GM12878 (cell line): ENCODE results near the gene SRPRB. TPM values are rescaled to one million over a fixed set of nuclear protein-coding genes. Genes with fewer than 3 reads are reported as not detected.

ENCODE experiments used
- ATAC-seq: fragments of 200-7000 bp; cut with Tn5 transposase; 3 replicates; pipeline ENCODE4 v1.9.1; 2020; ENCODE audit warnings: mild to moderate bottlenecking, moderate library complexity
- BruUV-seq: library from RNA; stranded (reverse); fragments of 400-500 nt; replicated peaks from 2 replicates; lab custom pipeline; 2021; lab: Mats Ljungman, UMichigan
- CTCF ChIA-PET: fragments of 300-600 bp; sonication (Branson Sonifier 250); formaldehyde crosslinking; extraction: SDS; loops from one replicate; lab custom pipeline; 2021; ENCODE audit warnings: inconsistent platforms; lab: Yijun Ruan, JAX
- POLR2A ChIA-PET: fragments of 350-600 bp; formaldehyde crosslinking; extraction: SDS; loops from one replicate; lab custom pipeline; 2021; ENCODE audit warnings: inconsistent platforms; lab: Charles Lee
- RAD21 ChIA-PET: fragments of 300-600 bp; sonication (Branson Sonifier 250); formaldehyde crosslinking; loops from one replicate; lab custom pipeline; 2023; ENCODE audit warnings: antibody characterized with exemption; ENCODE audit not compliant: unreplicated experiment; lab: Charles Lee
- SMC1A ChIA-PET: fragments of 300-600 bp; sonication (Branson Sonifier 250); formaldehyde crosslinking; loops from one replicate; lab custom pipeline; 2023; ENCODE audit not compliant: unreplicated experiment, uncharacterized antibody; lab: Charles Lee
- DNase-seq: peaks from one replicate; pipeline ENCODE4 v3.0.0-alpha.2; 2011; ENCODE audit warnings: low read depth, low spot score
- FAIRE-seq: peaks from 3 replicates; lab custom pipeline; 2011; peaks lifted over from hg19 to GRCh38; lab: Jason Lieb, UNC
- H2AFZ ChIP-seq: 2 replicates; pipeline ENCODE4 v1.6.0; 2011; ENCODE audit warnings: low read depth, low read length, control low read depth; ENCODE audit not compliant: control insufficient read depth
- H3K27ac ChIP-seq: 2 replicates; pipeline ENCODE4 v1.5.1; 2011; ENCODE audit warnings: control low read depth; ENCODE audit not compliant: control insufficient read depth, insufficient read depth
- H3K27me3 ChIP-seq, 2 experiments: replicated peaks in 1 of 2; 2 replicates each; pipeline versions ENCODE4 v1.6.0 to v1.6.1; 2011; ENCODE audit warnings: low read length in 1 of 2; ENCODE audit not compliant: control insufficient read depth in 2 of 2, insufficient read depth in 2 of 2
- H3K36me3 ChIP-seq, 2 experiments: 2 replicates each; pipeline ENCODE4 v1.5.1; 2011; ENCODE audit warnings: low read length in 1 of 2; ENCODE audit not compliant: control insufficient read depth in 2 of 2, insufficient read depth in 2 of 2
- H3K4me1 ChIP-seq: 2 replicates; pipeline ENCODE4 v1.6.1; 2011; ENCODE audit warnings: mild to moderate bottlenecking, low read length, moderate library complexity, mixed read lengths; ENCODE audit not compliant: control insufficient read depth, insufficient read depth
- H3K4me2 ChIP-seq: 2 replicates; pipeline ENCODE4 v1.6.0; 2011; ENCODE audit warnings: control low read depth; ENCODE audit not compliant: control insufficient read depth, insufficient read depth
- H3K4me3 ChIP-seq: fragments of 200-600 bp; sonication (generic); 2 replicates; pipeline ENCODE4 v1.5.1; 2016
- H3K79me2 ChIP-seq: 2 replicates; pipeline ENCODE4 v1.6.0; 2011; ENCODE audit warnings: low read length; ENCODE audit not compliant: control insufficient read depth, insufficient read depth
- H3K9ac ChIP-seq: 2 replicates; pipeline ENCODE4 v1.8.0; 2011; ENCODE audit warnings: low read length, control low read depth, mixed read lengths; ENCODE audit not compliant: control insufficient read depth, insufficient read depth
- H3K9me3 ChIP-seq: replicated peaks from 3 replicates; pipeline ENCODE4 v1.5.1; 2011; ENCODE audit warnings: mild to moderate bottlenecking, low read length; ENCODE audit not compliant: control insufficient read depth, insufficient read depth
- H4K20me1 ChIP-seq: 2 replicates; pipeline ENCODE4 v1.6.0; 2011; ENCODE audit not compliant: control insufficient read depth, insufficient read depth
- CEBPB ChIP-seq, 2 experiments: fragments of 150-350 bp in 1 of 2; IDR thresholded peaks; 2 replicates each; pipeline ENCODE4 v1.6.1; 2012 to 2014; ENCODE audit warnings: low read depth in 2 of 2, low read length in 2 of 2, borderline replicate concordance in 1 of 2, inconsistent platforms in 1 of 2
- IRF4 ChIP-seq: IDR thresholded peaks from 2 replicates; pipeline ENCODE4 v1.6.1; 2011; ENCODE audit warnings: low read depth, low read length
- LARP7 ChIP-seq: fragments of 450-650 bp; IDR thresholded peaks from 2 replicates; pipeline ENCODE4 v1.6.1; 2017; ENCODE audit warnings: mild to moderate bottlenecking
- MTA2 ChIP-seq: fragments of 450-650 bp; IDR thresholded peaks from 2 replicates; pipeline ENCODE4 v1.6.1; 2016; ENCODE audit warnings: low read depth, mild to moderate bottlenecking, moderate library complexity
- MTA3 ChIP-seq: IDR thresholded peaks from 2 replicates; pipeline ENCODE4 v1.6.1; 2012; ENCODE audit warnings: low read length, inconsistent platforms, borderline replicate concordance
- RAD21 ChIP-seq: IDR thresholded peaks from 2 replicates; pipeline ENCODE4 v1.6.1; 2011; ENCODE audit warnings: mild to moderate bottlenecking, low read depth, low read length, moderate library complexity; ENCODE audit not compliant: insufficient read depth
- ZNF217 ChIP-seq: fragments of 450-650 bp; IDR thresholded peaks from 2 replicates; pipeline ENCODE4 v1.6.1; 2017; ENCODE audit warnings: antibody characterized with exemption, mild to moderate bottlenecking
- ZNF274 ChIP-seq: IDR thresholded peaks from one replicate; pipeline ENCODE4 v1.8.0; 2011; ENCODE audit not compliant: insufficient read length, insufficient read depth
- ZZZ3 ChIP-seq: IDR thresholded peaks from 2 replicates; pipeline ENCODE4 v1.6.1; 2011; ENCODE audit warnings: low read depth; ENCODE audit not compliant: control insufficient read depth, insufficient read length
- in situ Hi-C: fragments of 300-500 bp; cut with MboI; formaldehyde crosslinking; loops from 9 replicates; pipeline ENCODE4 v1.14.3; 2018; ENCODE audit warnings: mixed read lengths
- intact Hi-C: fragments of 100-400 bp; cut with micrococcal nuclease; formaldehyde crosslinking; loops from one replicate; pipeline ENCODE4 v1.14.2; 2022; ENCODE audit not compliant: unreplicated experiment
- polyA plus RNA-seq, 11 experiments: library from polyadenylated mRNA; depleted of rRNA in 4 of 11; unstranded in 6 of 11; stranded (reverse) in 5 of 11; fragments of >200 nt; fragmentation: Nextera tagmentation in 4 of 11; fragmentation: Illumina TruSeq in 1 of 11; extraction: Ambion mirVana in 4 of 11; extraction: Trizol in 1 of 11; gene quantifications; 1 replicate in 1 of 11; 2 replicates in 10 of 11; pipeline versions ENCODE4 v1.2.1 to v1.2.3, GENCODE V29; 2011 to 2016; ENCODE audit warnings: inconsistent platforms in 2 of 11, missing spikeins in 2 of 11, low read depth in 1 of 11
- total RNA-seq, 4 experiments: library from RNA; depleted of rRNA in 3 of 4; stranded (reverse); fragments of >200 nt in 3 of 4; fragmentation: Illumina TruSeq in 1 of 4; extraction: Trizol in 1 of 4; gene quantifications; 2 replicates each; pipeline versions ENCODE4 v1.2.1 to v1.2.3, GENCODE V29; 2013 to 2021
- TF ChIP-seq, protein P1 (sequence below): fragments of 450-650 bp; IDR thresholded peaks from 2 replicates; pipeline ENCODE4 v1.6.1; 2016; ENCODE audit warnings: mild to moderate bottlenecking, moderate library complexity, borderline replicate concordance

The SRPRB gene
- total and polyA plus RNA-seq, 10 of the 15 experiments (the other 5 are each of a cell fraction or from before 2014, with no cell fraction given) = 30.6 to 107 (median 46.6) TPM

DNA sequence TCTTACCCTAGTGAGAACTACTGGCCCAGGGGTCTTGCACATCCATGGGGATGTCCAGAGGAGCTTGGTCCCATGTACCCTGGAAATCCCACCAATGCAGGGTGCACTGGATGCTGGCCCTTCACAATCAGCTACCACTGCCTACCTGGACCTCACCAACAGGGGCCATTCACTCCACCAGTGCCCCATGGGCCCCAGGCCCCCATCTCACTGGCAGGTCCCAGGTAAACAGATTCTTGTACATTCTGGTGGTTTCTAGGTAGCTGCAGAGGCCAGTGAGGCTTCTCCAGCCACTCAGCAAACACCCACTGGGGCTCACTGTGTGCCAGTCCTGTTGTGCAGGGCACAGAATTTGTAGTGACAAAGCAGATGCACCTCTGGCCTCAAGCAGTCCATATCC lies 65.2 kb downstream of the SRPRB start:
- Histone ChIP-seq H3K79me2 (no peaks in the 10 kb centered on the region), H2AFZ (no peak overlapping the region), H4K20me1 (no peaks in the 10 kb centered on the region), H3K4me3 (no peak overlapping the region), H3K4me2 (no peak overlapping the region), H3K9ac (no peak overlapping the region), H3K27me3 (peaks cover 1 to 5% of the 10 kb centered on the region in 2 experiments; a peak in 2 of 4 replicates), H3K4me1 (no peaks in the 10 kb centered on the region), H3K36me3 (no peaks in the 10 kb centered on the region), H3K27ac (no peak overlapping the region), H3K9me3 (no peaks in the 10 kb centered on the region)
- RAD21 ChIA-PET = no interaction called here
- SMC1A ChIA-PET = interaction anchor here (1.1 kb wide), 1 partner anchor 9 kb away, joined by 3 read pairs; no protein-coding TSS in a partner anchor
- POLR2A ChIA-PET = no interaction called here
- no TSS peak for BruUV-seq
- TF ChIP-seq CEBPB (IDR thresholded peaks at IDR 0.05; ENCODE audit: borderline replicate concordance in 1 of 2, low read depth in 2 of 2, low read length in 2 of 2) (no peak), IRF4 (no peak), MTA3 (no peak), ZZZ3 (no peak), MTA2 (no peak), RAD21 (no peak), ZNF274 (no peak), ZNF217 (no peak), LARP7 (no peak)
- TF ChIP-seq, protein P1, sequence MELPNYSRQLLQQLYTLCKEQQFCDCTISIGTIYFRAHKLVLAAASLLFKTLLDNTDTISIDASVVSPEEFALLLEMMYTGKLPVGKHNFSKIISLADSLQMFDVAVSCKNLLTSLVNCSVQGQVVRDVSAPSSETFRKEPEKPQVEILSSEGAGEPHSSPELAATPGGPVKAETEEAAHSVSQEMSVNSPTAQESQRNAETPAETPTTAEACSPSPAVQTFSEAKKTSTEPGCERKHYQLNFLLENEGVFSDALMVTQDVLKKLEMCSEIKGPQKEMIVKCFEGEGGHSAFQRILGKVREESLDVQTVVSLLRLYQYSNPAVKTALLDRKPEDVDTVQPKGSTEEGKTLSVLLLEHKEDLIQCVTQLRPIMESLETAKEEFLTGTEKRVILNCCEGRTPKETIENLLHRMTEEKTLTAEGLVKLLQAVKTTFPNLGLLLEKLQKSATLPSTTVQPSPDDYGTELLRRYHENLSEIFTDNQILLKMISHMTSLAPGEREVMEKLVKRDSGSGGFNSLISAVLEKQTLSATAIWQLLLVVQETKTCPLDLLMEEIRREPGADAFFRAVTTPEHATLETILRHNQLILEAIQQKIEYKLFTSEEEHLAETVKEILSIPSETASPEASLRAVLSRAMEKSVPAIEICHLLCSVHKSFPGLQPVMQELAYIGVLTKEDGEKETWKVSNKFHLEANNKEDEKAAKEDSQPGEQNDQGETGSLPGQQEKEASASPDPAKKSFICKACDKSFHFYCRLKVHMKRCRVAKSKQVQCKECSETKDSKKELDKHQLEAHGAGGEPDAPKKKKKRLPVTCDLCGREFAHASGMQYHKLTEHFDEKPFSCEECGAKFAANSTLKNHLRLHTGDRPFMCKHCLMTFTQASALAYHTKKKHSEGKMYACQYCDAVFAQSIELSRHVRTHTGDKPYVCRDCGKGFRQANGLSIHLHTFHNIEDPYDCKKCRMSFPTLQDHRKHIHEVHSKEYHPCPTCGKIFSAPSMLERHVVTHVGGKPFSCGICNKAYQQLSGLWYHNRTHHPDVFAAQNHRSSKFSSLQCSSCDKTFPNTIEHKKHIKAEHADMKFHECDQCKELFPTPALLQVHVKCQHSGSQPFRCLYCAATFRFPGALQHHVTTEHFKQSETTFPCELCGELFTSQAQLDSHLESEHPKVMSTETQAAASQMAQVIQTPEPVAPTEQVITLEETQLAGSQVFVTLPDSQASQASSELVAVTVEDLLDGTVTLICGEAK = no peak
- no peak for ATAC-seq
- CTCF ChIA-PET = no interaction called here
- no peak for FAIRE-seq
- in situ Hi-C loops = no loop called here
- no peak for DNase-seq
- intact Hi-C loops = no loop called here

Other genes with a start within 250 kb of the SRPRB start
- 131 and 146 TPM in 2 replicates for gene CDV3, start 232.1 kb upstream of the SRPRB start, total RNA-seq (2014; rRNA removed)
- gene CDV3, start 232.1 kb upstream of the SRPRB start, total RNA-seq (2014; rRNA removed; fragmentation: Illumina TruSeq; extraction: Trizol) = 206 and 210 TPM in 2 replicates
- 214 and 219 TPM in 2 replicates for gene CDV3, start 232.1 kb upstream of the SRPRB start, total RNA-seq (2021)
- 133 and 170 TPM in 2 replicates for gene CDV3, start 232.1 kb upstream of the SRPRB start, polyA plus RNA-seq (2011; rRNA removed)
- gene CDV3, start 232.1 kb upstream of the SRPRB start, polyA plus RNA-seq (2014; fragmentation: Illumina TruSeq; extraction: Trizol) = 214 and 246 TPM in 2 replicates
- 100 to 1,000 TPM; 133 to 466 TPM for gene CDV3, start 232.1 kb upstream of the SRPRB start, polyA plus RNA-seq (2014; fragmentation: Nextera tagmentation; extraction: Ambion mirVana)
- gene CDV3, start 232.1 kb upstream of the SRPRB start, polyA plus RNA-seq (2014; rRNA removed) = 137 and 138 TPM in 2 replicates
- 10 to 100 TPM; 42.3 to 48.4 TPM for gene CDV3, start 232.1 kb upstream of the SRPRB start, polyA plus RNA-seq (2016; fragmentation: Nextera tagmentation; extraction: Ambion mirVana)
- 81.2 and 85.2 TPM in 2 replicates for gene TOPBP1, start 143.9 kb upstream of the SRPRB start, total RNA-seq (2014; rRNA removed)
- gene TOPBP1, start 143.9 kb upstream of the SRPRB start, total RNA-seq (2014; rRNA removed; fragmentation: Illumina TruSeq; extraction: Trizol) = 97.5 and 99.3 TPM in 2 replicates
- 49.5 and 58.3 TPM in 2 replicates for gene TOPBP1, start 143.9 kb upstream of the SRPRB start, total RNA-seq (2021)
- gene TOPBP1, start 143.9 kb upstream of the SRPRB start, polyA plus RNA-seq (2011; rRNA removed) = 97.6 and 112 TPM in 2 replicates
- 77.8 and 84.4 TPM in 2 replicates for gene TOPBP1, start 143.9 kb upstream of the SRPRB start, polyA plus RNA-seq (2014; fragmentation: Illumina TruSeq; extraction: Trizol)
- gene TOPBP1, start 143.9 kb upstream of the SRPRB start, polyA plus RNA-seq (2014; fragmentation: Nextera tagmentation; extraction: Ambion mirVana) = 10 to 100 TPM; 18.3 to 19.9 TPM
- 58.6 and 64.6 TPM in 2 replicates for gene TOPBP1, start 143.9 kb upstream of the SRPRB start, polyA plus RNA-seq (2014; rRNA removed)
- gene TOPBP1, start 143.9 kb upstream of the SRPRB start, polyA plus RNA-seq (2016; fragmentation: Nextera tagmentation; extraction: Ambion mirVana) = 10 to 100 TPM; 44.9 to 45.7 TPM
- under 0.01 TPM in 1 of 2 replicates, not detected in the other for gene TF, start 59.4 kb upstream of the SRPRB start, total RNA-seq (2014; rRNA removed)
- 0.09 and 0.14 TPM in 2 replicates for gene TF, start 59.4 kb upstream of the SRPRB start, total RNA-seq (2014; rRNA removed; fragmentation: Illumina TruSeq; extraction: Trizol)
- 6.0 and 8.9 TPM in 2 replicates for gene TF, start 59.4 kb upstream of the SRPRB start, total RNA-seq (2021)
- gene TF, start 59.4 kb upstream of the SRPRB start, polyA plus RNA-seq (2011; rRNA removed) = 0.94 and 0.95 TPM in 2 replicates
- gene TF, start 59.4 kb upstream of the SRPRB start, polyA plus RNA-seq (2014; fragmentation: Illumina TruSeq; extraction: Trizol) = 0.06 TPM in 1 of 2 replicates, not detected in the other
- gene TF, start 59.4 kb upstream of the SRPRB start, polyA plus RNA-seq (2014; fragmentation: Nextera tagmentation; extraction: Ambion mirVana) = under 1 TPM; 0.02 to 0.05 TPM
- gene TF, start 59.4 kb upstream of the SRPRB start, polyA plus RNA-seq (2014; rRNA removed) = 0.01 and 0.03 TPM in 2 replicates
- under 1 TPM in 1 of 2 experiments, not detected in 1; 0.01 TPM for gene TF, start 59.4 kb upstream of the SRPRB start, polyA plus RNA-seq (2016; fragmentation: Nextera tagmentation; extraction: Ambion mirVana)
- not detected in 2 replicates for gene RAB6B, start 90.1 kb downstream of the SRPRB start, total RNA-seq (2014; rRNA removed)
- not detected in 2 replicates for gene RAB6B, start 90.1 kb downstream of the SRPRB start, total RNA-seq (2014; rRNA removed; fragmentation: Illumina TruSeq; extraction: Trizol)
- gene RAB6B, start 90.1 kb downstream of the SRPRB start, total RNA-seq (2021) = 0.13 TPM in 1 of 2 replicates, not detected in the other
- not detected in 2 replicates for gene RAB6B, start 90.1 kb downstream of the SRPRB start, polyA plus RNA-seq (2011; rRNA removed)
- 0.01 TPM in 1 of 2 replicates, not detected in the other for gene RAB6B, start 90.1 kb downstream of the SRPRB start, polyA plus RNA-seq (2014; fragmentation: Illumina TruSeq; extraction: Trizol)
- under 1 TPM in 1 of 2 experiments, not detected in 1; 0.02 TPM for gene RAB6B, start 90.1 kb downstream of the SRPRB start, polyA plus RNA-seq (2014; fragmentation: Nextera tagmentation; extraction: Ambion mirVana)
- 0.04 TPM in 1 of 2 replicates, not detected in the other for gene RAB6B, start 90.1 kb downstream of the SRPRB start, polyA plus RNA-seq (2014; rRNA removed)
- under 1 TPM; 0.09 to 0.16 TPM for gene RAB6B, start 90.1 kb downstream of the SRPRB start, polyA plus RNA-seq (2016; fragmentation: Nextera tagmentation; extraction: Ambion mirVana)
- not detected in 2 replicates for gene SLCO2A1, start 224.1 kb downstream of the SRPRB start, total RNA-seq (2014; rRNA removed)
- gene SLCO2A1, start 224.1 kb downstream of the SRPRB start, total RNA-seq (2014; rRNA removed; fragmentation: Illumina TruSeq; extraction: Trizol) = not detected in 2 replicates
- 0.05 TPM in 2 replicates for gene SLCO2A1, start 224.1 kb downstream of the SRPRB start, total RNA-seq (2021)
- gene SLCO2A1, start 224.1 kb downstream of the SRPRB start, polyA plus RNA-seq (2011; rRNA removed) = not detected in 2 replicates
- not detected in 2 replicates for gene SLCO2A1, start 224.1 kb downstream of the SRPRB start, polyA plus RNA-seq (2014; fragmentation: Illumina TruSeq; extraction: Trizol)
- gene SLCO2A1, start 224.1 kb downstream of the SRPRB start, polyA plus RNA-seq (2014; fragmentation: Nextera tagmentation; extraction: Ambion mirVana) = not detected
- gene SLCO2A1, start 224.1 kb downstream of the SRPRB start, polyA plus RNA-seq (2014; rRNA removed) = not detected in 2 replicates
- not detected for gene SLCO2A1, start 224.1 kb downstream of the SRPRB start, polyA plus RNA-seq (2016; fragmentation: Nextera tagmentation; extraction: Ambion mirVana)